H1 (cell line): Measurements from ENCODE around the gene MAP6. TPM values are rescaled to one million over a fixed set of nuclear protein-coding genes. Genes with fewer than 3 reads are reported as not detected.

Experiments used
- CTCF ChIA-PET: fragments of 300-600 bp; sonication (Branson Sonifier 250); formaldehyde crosslinking; loops from one replicate; lab custom pipeline; 2021; ENCODE audit not compliant: partially characterized antibody; lab: Charles Lee
- POLR2A ChIA-PET: fragments of 300-600 bp; sonication (Branson Sonifier 250); formaldehyde crosslinking; loops from one replicate; lab custom pipeline; 2021; ENCODE audit warnings: inconsistent platforms; ENCODE audit not compliant: partially characterized antibody; lab: Charles Lee
- DNase-seq, 2 experiments: peaks; one replicate each; pipeline versions ENCODE4 v3.0.0 to v3.0.0-alpha.2; 2010 to 2022; ENCODE audit warnings: low spot score in 2 of 2, low read depth in 1 of 2, mixed read lengths in 1 of 2
- FAIRE-seq: peaks from 2 replicates; lab custom pipeline; 2011; peaks lifted over from hg19 to GRCh38; lab: Jason Lieb, UNC
- H2AFZ ChIP-seq: 2 replicates; pipeline ENCODE4 v1.8.1; 2012; ENCODE audit warnings: low read length, inconsistent platforms
- H2AK5ac ChIP-seq: 2 replicates; pipeline ENCODE4 v1.6.1; 2013; ENCODE audit warnings: low read depth, low read length
- H2BK120ac ChIP-seq: replicated peaks from 2 replicates; pipeline ENCODE3; 2013; ENCODE audit warnings: low read depth, low read length, inconsistent platforms
- H2BK12ac ChIP-seq: 2 replicates; pipeline ENCODE4 v1.6.1; 2013; ENCODE audit warnings: low read depth, low read length
- H2BK15ac ChIP-seq: 2 replicates; pipeline ENCODE4 v1.6.1; 2013; ENCODE audit warnings: low read length
- H2BK20ac ChIP-seq: 2 replicates; pipeline ENCODE4 v1.6.1; 2013; ENCODE audit warnings: low read length
- H2BK5ac ChIP-seq: 2 replicates; pipeline ENCODE4 v1.6.1; 2013; ENCODE audit warnings: low read depth, low read length
- H3K14ac ChIP-seq: 2 replicates; pipeline ENCODE4 v1.6.1; 2013; ENCODE audit warnings: inconsistent platforms; ENCODE audit not compliant: insufficient read length
- H3K18ac ChIP-seq: 2 replicates; pipeline ENCODE4 v1.6.1; 2013; ENCODE audit warnings: low read length; ENCODE audit errors: extremely low read depth
- H3K23ac ChIP-seq: 2 replicates; pipeline ENCODE4 v1.6.1; 2013; ENCODE audit warnings: inconsistent platforms; ENCODE audit not compliant: insufficient read length
- H3K23me2 ChIP-seq: 2 replicates; pipeline ENCODE4 v1.6.1; 2013; ENCODE audit warnings: low read depth, low read length
- H3K27ac ChIP-seq: 2 replicates; pipeline ENCODE4 v1.6.1; 2011; ENCODE audit warnings: low read depth, low read length, inconsistent platforms
- H3K27me3 ChIP-seq, 4 experiments: replicated peaks in 1 of 4; 1 replicate in 1 of 4; 2 replicates in 3 of 4; pipeline versions ENCODE4 v1.6.1 to v1.8.1; 2011 to 2013; ENCODE audit warnings: low read length in 3 of 4, mild to moderate bottlenecking in 3 of 4, inconsistent platforms in 2 of 4, mixed read lengths in 2 of 4, moderate library complexity in 1 of 4; ENCODE audit not compliant: control insufficient read depth in 3 of 4, insufficient read depth in 3 of 4; ENCODE audit errors: extremely low read depth in 1 of 4
- H3K36me3 ChIP-seq, 4 experiments: 2 replicates each; pipeline versions ENCODE4 v1.6.1 to v1.8.1; 2011 to 2013; ENCODE audit warnings: mild to moderate bottlenecking in 4 of 4, low read length in 3 of 4, moderate library complexity in 2 of 4, control low read depth in 1 of 4, inconsistent platforms in 1 of 4; ENCODE audit not compliant: insufficient read depth in 4 of 4, control insufficient read depth in 2 of 4
- H3K4ac ChIP-seq: replicated peaks from 2 replicates; pipeline ENCODE3; 2013; ENCODE audit warnings: low read length, low read depth, mixed read lengths, inconsistent platforms; ENCODE audit not compliant: insufficient read length
- H3K4me1 ChIP-seq, 4 experiments: replicated peaks in 1 of 4; 1 replicate in 1 of 4; 2 replicates in 3 of 4; pipeline versions ENCODE4 v1.6.1 to v1.8.1; 2011 to 2013; ENCODE audit warnings: low read length in 3 of 4, inconsistent platforms in 2 of 4, mixed read lengths in 1 of 4; ENCODE audit not compliant: insufficient read depth in 4 of 4, control insufficient read depth in 3 of 4
- H3K4me2 ChIP-seq, 2 experiments: 2 replicates each; pipeline versions ENCODE4 v1.6.1 to v1.8.1; 2011 to 2013; ENCODE audit warnings: low read depth in 2 of 2, low read length in 2 of 2, control low read depth in 1 of 2, inconsistent platforms in 1 of 2, mild to moderate bottlenecking in 1 of 2; ENCODE audit not compliant: insufficient read depth in 1 of 2
- H3K4me3 ChIP-seq, 4 experiments: fragments of 200-600, 300-600 bp in 1 of 4; sonication (generic), shearing (Covaris generic), sonication (Bioruptor Twin) in 1 of 4; 2 replicates each; pipeline versions ENCODE4 v1.5.1 to v1.8.1; 2011 to 2016; ENCODE audit warnings: low read length in 4 of 4, low read depth in 3 of 4, control low read depth in 2 of 4, inconsistent platforms in 2 of 4, mild to moderate bottlenecking in 2 of 4, mixed read lengths in 1 of 4, moderate library complexity in 1 of 4; ENCODE audit not compliant: insufficient read depth in 2 of 4; ENCODE audit errors: extremely low read depth in 1 of 4
- H3K56ac ChIP-seq: replicated peaks from 2 replicates; pipeline ENCODE3; 2013; ENCODE audit warnings: low read depth, mild to moderate bottlenecking, mixed read lengths, low read length, inconsistent platforms; ENCODE audit not compliant: insufficient read length
- H3K79me1 ChIP-seq: 2 replicates; pipeline ENCODE4 v1.6.1; 2013; ENCODE audit warnings: low read depth, low read length, control low read depth
- H3K79me2 ChIP-seq, 2 experiments: 2 replicates each; pipeline versions ENCODE4 v1.6.1 to v1.8.1; 2012 to 2013; ENCODE audit warnings: low read length in 2 of 2, mild to moderate bottlenecking in 2 of 2, inconsistent platforms in 1 of 2; ENCODE audit not compliant: insufficient read depth in 2 of 2, control insufficient read depth in 1 of 2
- H3K9ac ChIP-seq, 4 experiments: replicated peaks in 1 of 4; 1 replicate in 1 of 4; 2 replicates in 3 of 4; pipeline versions ENCODE4 v1.6.1 to v1.8.1; 2011 to 2013; ENCODE audit warnings: low read depth in 3 of 4, low read length in 3 of 4, control low read depth in 2 of 4, mild to moderate bottlenecking in 2 of 4, moderate library complexity in 2 of 4, inconsistent platforms in 1 of 4; ENCODE audit errors: extremely low read depth in 1 of 4
- H3K9me3 ChIP-seq, 2 experiments: 2 replicates each; pipeline versions ENCODE4 v1.6.1 to v1.8.1; 2012 to 2013; ENCODE audit warnings: mild to moderate bottlenecking in 2 of 2, moderate library complexity in 2 of 2, control low read depth in 1 of 2, inconsistent platforms in 1 of 2, low read depth in 1 of 2, low read length in 1 of 2, mixed read lengths in 1 of 2; ENCODE audit not compliant: insufficient read depth in 2 of 2
- H4K20me1 ChIP-seq, 2 experiments: replicated peaks in 1 of 2; 2 replicates each; pipeline versions ENCODE3 to v1.8.1; 2011 to 2013; ENCODE audit warnings: inconsistent platforms in 2 of 2, low read length in 2 of 2, mild to moderate bottlenecking in 1 of 2; ENCODE audit not compliant: insufficient read depth in 2 of 2, control insufficient read depth in 1 of 2
- H4K5ac ChIP-seq: 2 replicates; pipeline ENCODE4 v1.6.1; 2013; ENCODE audit warnings: low read length, low read depth, mixed read lengths, inconsistent platforms; ENCODE audit not compliant: insufficient read length
- H4K8ac ChIP-seq: 2 replicates; pipeline ENCODE4 v1.8.0; 2013; ENCODE audit warnings: mild to moderate bottlenecking, moderate library complexity, low read length, inconsistent platforms; ENCODE audit not compliant: insufficient read depth; ENCODE audit errors: extremely low read depth
- H4K91ac ChIP-seq: replicated peaks from 2 replicates; pipeline ENCODE3; 2013; ENCODE audit warnings: low read length, mixed read lengths, inconsistent platforms; ENCODE audit not compliant: insufficient read length
- YY1 ChIP-seq: IDR thresholded peaks from 2 replicates; pipeline ENCODE4 v1.6.1; 2011; ENCODE audit warnings: low read depth, mild to moderate bottlenecking, low read length
- WGBS, 2 experiments: shearing (Covaris generic) in 1 of 2; methylation state at CpG; one replicate each; pipeline versions ENCODE4 v1.1.6 to v1.1.7; 2013 to 2015; ENCODE audit warnings: low lambda C conversion rate in 2 of 2, mixed read lengths in 2 of 2, inconsistent platforms in 1 of 2, low coverage in 1 of 2, missing lambda C conversion rate in 1 of 2; ENCODE audit not compliant: insufficient replicate concordance in 2 of 2, insufficient coverage in 1 of 2, insufficient read length in 1 of 2; ENCODE audit errors: extremely low coverage in 1 of 2, missing lambda C conversion rate in 1 of 2; 5-methylcytosine and 5-hydroxymethylcytosine counted together
- polyA plus RNA-seq, 7 experiments: library from polyadenylated mRNA; depleted of rRNA in 3 of 7; stranded (reverse) in 5 of 7; unstranded in 2 of 7; fragments of >200 nt in 5 of 7; fragments of 200-250 nt in 2 of 7; gene quantifications; 1 replicate in 5 of 7; 2 replicates in 1 of 7; 4 replicates in 1 of 7; pipeline versions ENCODE4 v1.2.1 to v1.2.3, GENCODE V29; 2011 to 2013; ENCODE audit warnings: missing spikeins in 2 of 7, mixed read lengths in 2 of 7
- total RNA-seq: library from RNA; stranded (reverse); fragmentation: NEBNext Ultra II Directional; extraction: Animal tissue kit (Norgen Biotek cat#: 25700); gene quantifications from 2 replicates; pipeline ENCODE4 v1.2.1, GENCODE V29; 2021

MAP6 gene
- total and polyA plus RNA-seq, 2 of the 8 experiments (the other 6 are each of a cell fraction or from before 2014, with no cell fraction given), result 0.54 to 0.89 TPM

DNA sequence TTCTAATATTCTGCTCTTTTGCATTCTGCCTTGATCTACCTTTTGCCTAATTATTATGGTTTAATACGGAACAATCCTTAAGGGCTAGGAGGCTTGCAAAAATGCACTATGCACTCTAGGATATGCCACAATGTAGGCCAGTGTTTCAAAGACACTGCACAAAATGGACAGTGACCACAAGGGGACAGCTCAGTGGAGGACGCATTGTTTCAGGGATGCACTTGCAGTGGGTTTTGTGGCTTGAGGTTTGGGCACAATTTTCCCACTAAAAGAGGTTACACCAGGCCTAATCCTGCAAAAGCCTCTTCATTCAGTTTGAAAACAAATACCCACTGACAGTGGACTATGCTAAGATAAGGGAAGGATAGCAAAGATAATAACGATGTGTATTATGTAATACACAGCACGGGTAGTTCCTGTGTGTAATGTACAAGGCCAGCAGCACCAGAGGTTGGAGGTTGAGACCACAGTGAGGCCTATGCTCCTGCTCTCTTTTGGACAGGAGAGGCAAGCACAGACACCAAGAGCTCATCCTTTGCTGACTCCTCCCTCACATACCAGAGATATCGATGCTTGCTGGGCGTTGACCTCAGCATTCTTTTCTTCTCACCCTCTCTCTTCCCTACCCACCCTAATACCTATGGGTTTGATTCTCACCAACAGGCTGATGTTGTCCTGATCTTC lies 12.7 kb downstream of the MAP6 start:
- Histone ChIP-seq H2BK120ac (no peak overlapping the region), H3K79me1 (no peaks in the 10 kb centered on the region), H2BK12ac (no peak overlapping the region), H3K36me3 (no peaks in the 10 kb centered on the region), H2BK20ac (no peak overlapping the region), H3K79me2 (no peaks in the 10 kb centered on the region), H3K23ac (no peak overlapping the region), H4K8ac (peak overlapping the region; percentile 28; the same call in 1 of the 2 replicates), H3K4me3 (no peak overlapping the region), H3K56ac (no peak overlapping the region), H3K27me3 (no peaks in the 10 kb centered on the region), H3K4ac (no peak overlapping the region), H3K4me1 (peaks cover 0 to 4% (median 0%) of the 10 kb centered on the region in 4 experiments; a peak in 1 of 7 replicates), H3K4me2 (no peak overlapping the region), H2AFZ (no peak overlapping the region), H2AK5ac (no peak overlapping the region; the same call in 1 of the 2 replicates), H3K23me2 (no peaks in the 10 kb centered on the region), H3K9me3 (no peaks in the 10 kb centered on the region), H3K27ac (no peak overlapping the region), H3K18ac (no peak overlapping the region), H2BK5ac (no peak overlapping the region), H4K20me1 (no peaks in the 10 kb centered on the region), H4K91ac (no peak overlapping the region), H2BK15ac (no peak overlapping the region), H3K14ac (no peak overlapping the region), H3K9ac (no peak overlapping the region), H4K5ac (no peak overlapping the region)
- no peak for FAIRE-seq
- ChIA-PET CTCF (interaction anchor here (0.7 to 2.0 kb wide), 5 partner anchors 10 to 211 kb away, joined by 3 to 10 read pairs (median 3); no protein-coding TSS in a partner anchor), POLR2A (no interaction called here)
- no peak for DNase-seq
- WGBS, 2 experiments, result 82% methylated on average over 6 of the region's 6 CpGs; no CpG with 5 or more reads in 1 of the 2 experiments
- no peak for TF ChIP-seq YY1
